Brain microvascular endothelial cell (primary cell): ENCODE data around the gene LYST.

ENCODE experiments used
- DNase-seq: peaks from one replicate; pipeline ENCODE4 v3.0.0-alpha.2; 2020
- H3K27ac ChIP-seq: fragments of 250-450 bp; sonication (Bioruptor Pico); 2 replicates; pipeline ENCODE4 v1.5.1; 2020; ENCODE audit warnings: mild to moderate bottlenecking, moderate library complexity
- H3K27me3 ChIP-seq: fragments of 250-450 bp; sonication (Bioruptor Pico); replicated peaks from 2 replicates; pipeline ENCODE4 v1.5.1; 2020; ENCODE audit warnings: mild to moderate bottlenecking
- H3K36me3 ChIP-seq: fragments of 250-450 bp; sonication (Bioruptor Pico); replicated peaks from 2 replicates; pipeline ENCODE4 v1.5.1; 2020; ENCODE audit warnings: mild to moderate bottlenecking
- H3K4me3 ChIP-seq: 2 replicates; pipeline ENCODE4 v1.5.1; 2011; ENCODE audit warnings: low read depth, mild to moderate bottlenecking, control low read depth, low read length, moderate library complexity
- in situ Hi-C: cut with HindIII; loops from 2 replicates; pipeline ENCODE4 v1.10.0; 2017; ENCODE audit warnings: low sequenced_read_pairs, low pct_ligation_motif_present
- TF ChIP-seq, protein P1 (sequence below): IDR thresholded peaks from 2 replicates; pipeline ENCODE4 v1.5.1; 2011; ENCODE audit warnings: low read depth, mild to moderate bottlenecking, moderate library complexity, low read length, control low read depth, inconsistent platforms; ENCODE audit errors: missing control alignments

The LYST gene

DNA sequence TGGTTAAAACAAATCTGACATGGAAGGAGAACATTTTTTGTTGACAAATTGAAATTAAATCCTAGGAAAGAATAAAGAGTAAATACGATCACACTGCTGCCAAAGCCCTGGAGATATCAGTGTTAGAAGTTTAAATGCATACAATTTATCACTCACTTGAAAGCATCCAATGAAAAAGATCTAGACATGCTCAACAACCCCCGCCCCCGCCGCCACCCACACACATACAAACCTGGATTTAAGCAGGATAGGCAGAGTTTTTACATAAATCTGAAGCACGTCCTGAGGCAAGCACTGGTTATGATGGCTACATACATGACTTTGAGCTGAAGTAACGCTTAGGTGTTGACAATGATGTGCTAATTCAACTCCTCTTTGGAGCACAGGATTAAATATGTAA, 58.5 kb downstream of the LYST start:
- H3K27ac ChIP-seq, result no peak overlapping the region
- no peak overlapping the region for H3K4me3 ChIP-seq
- H3K36me3 ChIP-seq, result no peaks in the 10 kb centered on the region
- no peaks in the 10 kb centered on the region for H3K27me3 ChIP-seq
- DNase-seq, result no peak
- TF ChIP-seq, protein P1, sequence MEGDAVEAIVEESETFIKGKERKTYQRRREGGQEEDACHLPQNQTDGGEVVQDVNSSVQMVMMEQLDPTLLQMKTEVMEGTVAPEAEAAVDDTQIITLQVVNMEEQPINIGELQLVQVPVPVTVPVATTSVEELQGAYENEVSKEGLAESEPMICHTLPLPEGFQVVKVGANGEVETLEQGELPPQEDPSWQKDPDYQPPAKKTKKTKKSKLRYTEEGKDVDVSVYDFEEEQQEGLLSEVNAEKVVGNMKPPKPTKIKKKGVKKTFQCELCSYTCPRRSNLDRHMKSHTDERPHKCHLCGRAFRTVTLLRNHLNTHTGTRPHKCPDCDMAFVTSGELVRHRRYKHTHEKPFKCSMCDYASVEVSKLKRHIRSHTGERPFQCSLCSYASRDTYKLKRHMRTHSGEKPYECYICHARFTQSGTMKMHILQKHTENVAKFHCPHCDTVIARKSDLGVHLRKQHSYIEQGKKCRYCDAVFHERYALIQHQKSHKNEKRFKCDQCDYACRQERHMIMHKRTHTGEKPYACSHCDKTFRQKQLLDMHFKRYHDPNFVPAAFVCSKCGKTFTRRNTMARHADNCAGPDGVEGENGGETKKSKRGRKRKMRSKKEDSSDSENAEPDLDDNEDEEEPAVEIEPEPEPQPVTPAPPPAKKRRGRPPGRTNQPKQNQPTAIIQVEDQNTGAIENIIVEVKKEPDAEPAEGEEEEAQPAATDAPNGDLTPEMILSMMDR, result no peak
- in situ Hi-C loops, result no loop called here

DNA sequence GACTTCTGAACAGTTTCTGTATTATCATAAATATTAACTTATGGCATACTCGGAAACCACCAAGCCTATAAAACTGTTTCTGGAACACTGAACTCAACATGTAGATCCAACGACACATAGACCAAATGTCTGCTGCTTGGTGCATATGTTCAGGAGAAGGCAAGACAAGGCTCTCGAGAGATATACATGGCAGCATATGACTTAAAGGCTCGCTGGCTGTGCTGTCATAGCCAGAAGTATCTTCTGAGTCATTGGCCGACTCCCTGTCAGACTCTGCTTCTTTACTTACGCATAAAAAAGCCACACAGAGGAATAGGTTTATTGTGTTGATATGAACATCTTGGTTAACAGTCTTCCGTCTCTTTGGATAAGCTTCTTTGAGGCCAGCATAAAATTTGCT, 60.6 kb downstream of the LYST start:
- TF ChIP-seq, protein P1, result no peak

DNA sequence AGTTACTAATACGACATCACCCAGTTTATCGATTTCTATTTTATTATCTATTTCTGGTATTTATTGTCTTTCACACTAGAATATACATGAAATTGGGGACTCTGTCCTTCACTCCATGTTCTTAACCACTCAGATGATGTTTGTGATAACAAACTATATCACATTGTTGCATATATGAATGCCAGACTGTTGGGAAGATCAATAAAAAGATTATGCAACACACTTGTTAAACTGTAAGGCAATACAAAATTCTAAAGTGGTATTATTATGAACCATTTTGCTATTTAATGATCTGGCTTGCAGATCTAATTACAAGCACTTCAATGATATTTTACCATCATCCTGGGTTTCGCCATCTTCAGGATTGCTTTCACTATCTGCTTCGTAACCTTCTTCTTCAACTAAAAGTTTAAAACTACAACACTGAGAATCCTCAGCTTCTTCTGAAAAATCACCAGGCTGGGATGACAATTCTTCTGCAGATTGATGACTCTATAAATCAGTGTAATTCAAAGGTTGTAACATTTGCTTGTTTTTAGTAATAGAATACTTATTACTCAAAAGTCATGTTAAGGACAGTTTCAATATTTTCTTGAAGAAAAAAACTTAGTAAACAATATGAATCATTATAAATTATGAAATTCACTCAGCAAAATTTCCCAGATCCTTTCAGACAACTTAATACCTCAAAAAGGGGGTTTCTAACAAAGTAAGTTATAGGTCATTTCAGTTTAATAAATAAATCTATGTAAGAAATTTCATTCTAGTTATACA, 63.9 kb downstream of the LYST start:
- no peak overlapping the region for H3K27ac ChIP-seq
- H3K4me3 ChIP-seq, result no peak overlapping the region
- H3K27me3 ChIP-seq, result no peaks in the 10 kb centered on the region
- DNase-seq, result no peak
- H3K36me3 ChIP-seq, result no peaks in the 10 kb centered on the region
- in situ Hi-C loops, result no loop called here
- TF ChIP-seq, protein P1, result no peak

More for the DNA sequence above, 60.6 kb downstream of the LYST start:
- Histone ChIP-seq H3K4me3 (no peak overlapping the region), H3K27ac (no peak overlapping the region), H3K36me3 (no peaks in the 10 kb centered on the region), H3K27me3 (no peaks in the 10 kb centered on the region)
- no peak for DNase-seq
- in situ Hi-C loops, result no loop called here

DNA sequence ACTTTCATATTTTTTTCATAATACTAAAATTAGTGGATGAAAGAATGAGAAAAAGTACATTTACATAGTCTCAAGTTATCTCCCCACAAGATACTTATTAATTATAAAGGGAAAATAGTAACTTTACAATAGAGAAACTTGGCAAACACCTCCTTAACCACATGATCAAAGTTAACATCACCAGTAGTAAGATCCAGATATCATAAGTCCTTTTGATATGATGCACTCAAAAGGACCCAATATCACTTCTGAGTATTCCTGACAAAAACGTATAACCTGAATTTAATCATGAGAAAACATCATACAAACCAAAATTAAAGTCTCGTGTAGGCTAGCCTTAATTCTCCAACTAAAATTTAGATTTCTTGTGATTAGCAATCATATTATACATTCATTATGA, 67.4 kb downstream of the LYST start:
- in situ Hi-C loops, result no loop called here
- TF ChIP-seq, protein P1, result no peak
- H3K27ac ChIP-seq, result no peak overlapping the region

DNA sequence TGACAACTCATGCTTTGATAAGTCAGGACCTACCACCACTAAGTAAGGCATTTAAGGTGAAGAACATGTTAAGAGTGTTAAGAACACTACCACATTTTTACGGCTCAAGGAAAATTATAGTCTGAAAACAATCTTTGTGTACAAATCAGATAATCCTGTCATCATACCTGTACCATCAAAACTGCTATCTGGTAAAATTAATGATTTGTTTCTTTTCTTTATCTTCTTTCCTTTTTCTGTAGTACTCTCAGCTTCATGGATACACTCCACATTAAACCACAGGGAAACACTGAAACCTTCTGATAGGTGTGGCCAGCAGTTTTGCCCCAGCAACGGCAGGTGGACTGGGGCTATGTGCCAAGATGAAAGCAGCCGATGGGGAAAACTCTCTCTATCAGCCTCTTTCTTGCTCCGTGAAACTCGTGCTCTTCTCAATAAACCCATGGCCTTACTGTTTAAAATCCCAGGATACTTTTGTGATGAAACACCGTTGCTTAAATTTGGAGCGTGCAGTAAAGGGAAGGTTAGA, 75.1 kb downstream of the LYST start:
- in situ Hi-C loops, result no loop called here

More for the DNA sequence above, 67.4 kb downstream of the LYST start:
- Histone ChIP-seq H3K4me3 (no peak overlapping the region), H3K27me3 (no peaks in the 10 kb centered on the region), H3K36me3 (no peaks in the 10 kb centered on the region)
- no peak for DNase-seq

More for the DNA sequence above, 75.1 kb downstream of the LYST start:
- no peaks in the 10 kb centered on the region for H3K27me3 ChIP-seq
- no peak for DNase-seq
- H3K36me3 ChIP-seq, result no peaks in the 10 kb centered on the region
- no peak overlapping the region for H3K4me3 ChIP-seq
- TF ChIP-seq, protein P1, result no peak
- H3K27ac ChIP-seq, result no peak overlapping the region
